Lower leg skin (tissue), 3 donors: ENCODE measurements around the gene NEURL1B.

Source experiments
- POLR2A ChIP-seq, 2 donors: fragments of 450-650 bp; IDR thresholded peaks; one replicate each; pipeline ENCODE4 v1.6.1; 2016 to 2017; ENCODE audit warnings: antibody characterized with exemption in 2 of 2, mild to moderate bottlenecking in 1 of 2, moderate library complexity in 1 of 2
- TF ChIP-seq, protein P1 (sequence below), 3 donors: fragments of 450-650 bp; IDR thresholded peaks; one replicate each; pipeline ENCODE4 v1.5.1; 2016; ENCODE audit warnings: antibody characterized with exemption in 3 of 3, mild to moderate bottlenecking in 3 of 3, moderate library complexity in 2 of 3

- TF ChIP-seq, protein P1, sequence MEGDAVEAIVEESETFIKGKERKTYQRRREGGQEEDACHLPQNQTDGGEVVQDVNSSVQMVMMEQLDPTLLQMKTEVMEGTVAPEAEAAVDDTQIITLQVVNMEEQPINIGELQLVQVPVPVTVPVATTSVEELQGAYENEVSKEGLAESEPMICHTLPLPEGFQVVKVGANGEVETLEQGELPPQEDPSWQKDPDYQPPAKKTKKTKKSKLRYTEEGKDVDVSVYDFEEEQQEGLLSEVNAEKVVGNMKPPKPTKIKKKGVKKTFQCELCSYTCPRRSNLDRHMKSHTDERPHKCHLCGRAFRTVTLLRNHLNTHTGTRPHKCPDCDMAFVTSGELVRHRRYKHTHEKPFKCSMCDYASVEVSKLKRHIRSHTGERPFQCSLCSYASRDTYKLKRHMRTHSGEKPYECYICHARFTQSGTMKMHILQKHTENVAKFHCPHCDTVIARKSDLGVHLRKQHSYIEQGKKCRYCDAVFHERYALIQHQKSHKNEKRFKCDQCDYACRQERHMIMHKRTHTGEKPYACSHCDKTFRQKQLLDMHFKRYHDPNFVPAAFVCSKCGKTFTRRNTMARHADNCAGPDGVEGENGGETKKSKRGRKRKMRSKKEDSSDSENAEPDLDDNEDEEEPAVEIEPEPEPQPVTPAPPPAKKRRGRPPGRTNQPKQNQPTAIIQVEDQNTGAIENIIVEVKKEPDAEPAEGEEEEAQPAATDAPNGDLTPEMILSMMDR (IDR thresholded peaks at IDR 0.05), result no peak
- no peak for TF ChIP-seq POLR2A (IDR thresholded peaks at IDR 0.05)
Observed at GRCh38 chr5:172720655-172721054, 79.6 kb downstream of the NEURL1B start.
